ENCODE data around the gene AHI1.

Gene AHI1
- total RNA-seq: 82.2 reads per million, percentile 79 among the genes with 10 or more reads in this experiment

DNA sequence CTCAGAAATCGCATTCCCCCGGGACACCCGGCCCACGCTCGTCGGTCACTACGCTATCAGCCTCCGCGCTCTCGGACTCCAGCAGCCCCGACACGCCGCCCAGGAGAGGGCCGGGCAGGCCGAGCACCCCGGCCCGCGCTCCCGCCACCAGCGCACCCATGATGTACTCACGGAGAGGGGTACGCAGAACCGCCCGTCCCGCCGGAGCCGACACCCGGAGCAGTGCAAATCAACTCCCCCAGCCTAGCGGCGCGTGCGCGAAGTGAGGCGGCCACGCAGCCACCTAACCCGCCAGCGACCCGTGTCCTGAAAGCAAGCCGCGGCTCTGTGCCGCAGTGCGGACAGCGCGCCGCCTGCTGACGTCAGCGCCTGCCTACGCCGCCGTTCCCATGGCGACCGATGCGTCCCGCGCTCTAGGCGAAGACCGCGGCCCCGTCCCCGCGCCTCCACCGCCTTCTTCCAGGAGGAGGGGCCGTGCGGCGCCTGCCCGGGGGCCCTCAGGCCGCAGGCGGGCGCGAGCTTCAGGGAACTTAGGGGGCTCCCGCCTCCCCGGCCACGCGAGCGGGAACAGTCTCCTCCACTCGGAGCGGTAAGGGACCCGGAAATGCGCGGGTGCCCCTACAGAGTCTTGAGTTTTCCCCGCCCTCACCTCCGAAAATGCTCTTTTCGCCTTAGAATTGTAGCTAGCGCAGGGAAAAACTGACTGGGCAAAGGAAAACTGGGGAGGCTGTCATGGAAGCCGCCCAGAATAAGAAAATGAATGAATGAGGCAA lies at the start of gene AHI1:
AHI1 (minus strand) TSS at position 329 of the 773 bp plus-strand sequence. CDS start 5,503 bp downstream, outside the sequence.
- peak; percentile 87 for DNase-seq

- DNase-seq: no peak
These were observed 49.3 kb upstream of the AHI1 start for GRCh38 chr6:135546680-135547418.

- no peak for DNase-seq
These were observed 48.7 kb upstream of the AHI1 start for GRCh38 chr6:135546206-135546605.

DNA sequence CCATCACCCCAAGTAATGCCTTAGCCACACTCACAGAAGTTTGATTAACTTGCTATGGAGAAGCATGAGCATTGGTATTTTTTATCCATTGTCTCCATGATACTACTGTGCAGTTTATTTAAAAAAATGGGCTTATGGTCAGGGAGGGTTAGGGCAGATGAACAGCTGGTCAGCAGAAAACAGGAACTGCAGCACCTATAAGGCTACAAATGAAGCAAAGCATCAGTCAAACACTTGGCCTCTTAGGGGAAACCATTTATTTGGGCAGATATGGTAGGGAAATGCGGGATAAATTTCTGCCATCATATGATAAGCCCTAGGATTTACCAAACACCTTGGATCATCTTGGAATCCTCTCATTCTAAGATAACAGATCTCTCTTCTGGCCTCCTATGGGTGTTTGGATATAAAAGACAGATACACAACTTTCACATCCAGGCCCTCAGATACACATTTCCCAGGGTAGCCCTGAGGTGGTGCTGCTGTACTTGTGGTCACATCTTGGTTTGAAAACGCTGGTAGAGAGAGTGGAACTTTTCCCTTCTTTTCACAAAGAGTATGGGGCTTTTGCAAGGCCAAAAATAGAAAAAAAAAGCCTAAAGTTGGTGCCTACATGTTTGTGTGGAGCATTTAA lies 42.8 kb upstream of the AHI1 start:
- no peak for DNase-seq

DNA sequence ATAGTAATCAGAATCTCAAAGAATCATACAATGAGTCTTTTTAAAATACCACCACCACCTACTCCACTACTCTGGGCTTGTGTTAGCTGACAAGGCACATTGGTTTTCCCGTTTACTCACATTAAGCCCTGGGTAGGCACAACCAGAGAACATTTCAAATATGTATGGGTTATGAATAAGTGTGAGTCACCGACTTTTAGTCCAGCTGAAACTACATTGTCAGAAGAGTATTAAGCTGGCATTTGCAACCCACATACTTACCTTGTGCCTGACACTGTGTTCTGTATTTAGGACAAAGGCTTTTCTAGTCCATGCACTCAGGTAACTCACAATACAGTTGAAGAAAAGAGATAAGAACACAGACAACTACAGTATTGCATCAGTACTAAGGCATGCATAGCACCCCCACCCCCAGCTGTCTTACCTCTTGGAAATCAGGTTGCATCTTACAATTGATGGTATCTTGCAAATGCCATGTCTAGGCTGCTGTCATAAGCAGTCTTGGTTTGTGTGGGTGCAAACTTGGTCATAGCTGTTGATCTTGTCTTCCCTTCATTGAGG lies 40.3 kb upstream of the AHI1 start:
- DNase-seq: no peak

- no peak for DNase-seq
These were observed 38.5 kb upstream of the AHI1 start for GRCh38 chr6:135535989-135536414.

DNA sequence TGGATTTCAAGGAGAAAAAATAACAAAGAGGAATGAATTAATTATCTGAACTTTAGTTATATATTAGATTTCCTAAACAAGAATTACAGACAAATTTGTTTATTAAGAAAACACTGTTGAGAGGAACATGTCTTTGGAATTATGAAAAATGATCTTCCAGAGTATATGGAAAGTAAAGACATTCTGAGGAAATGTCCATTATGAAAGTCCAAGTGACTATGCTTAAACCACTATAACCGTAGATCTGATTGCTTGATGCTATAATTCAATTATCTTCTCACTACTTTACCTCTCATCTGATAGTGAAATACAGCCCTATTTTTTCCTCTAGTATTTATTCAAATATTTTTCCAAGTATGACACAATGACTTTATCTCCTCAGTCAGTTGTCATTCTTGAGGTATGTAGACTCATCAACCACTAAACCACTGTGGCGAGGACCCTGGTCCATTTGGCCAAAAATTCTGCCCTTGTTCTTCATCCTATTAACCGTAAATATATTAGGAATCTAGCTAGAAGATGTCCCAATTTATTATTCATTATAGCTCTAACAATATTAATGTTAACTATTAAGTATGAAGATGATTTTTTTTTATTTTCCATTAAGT lies 37.3 kb upstream of the AHI1 start:
- DNase-seq: no peak

- no peak for DNase-seq
These were observed 35.0 kb upstream of the AHI1 start for GRCh38 chr6:135532559-135532958.

GRCh38 chr6:135531954-135532490 lies 34.5 kb upstream of the AHI1 start:
- no peak for DNase-seq

- DNase-seq: no peak
These were observed 32.6 kb upstream of the AHI1 start for GRCh38 chr6:135530113-135530512.

- DNase-seq: no peak
These were observed 30.4 kb upstream of the AHI1 start for GRCh38 chr6:135527960-135528249.

DNA sequence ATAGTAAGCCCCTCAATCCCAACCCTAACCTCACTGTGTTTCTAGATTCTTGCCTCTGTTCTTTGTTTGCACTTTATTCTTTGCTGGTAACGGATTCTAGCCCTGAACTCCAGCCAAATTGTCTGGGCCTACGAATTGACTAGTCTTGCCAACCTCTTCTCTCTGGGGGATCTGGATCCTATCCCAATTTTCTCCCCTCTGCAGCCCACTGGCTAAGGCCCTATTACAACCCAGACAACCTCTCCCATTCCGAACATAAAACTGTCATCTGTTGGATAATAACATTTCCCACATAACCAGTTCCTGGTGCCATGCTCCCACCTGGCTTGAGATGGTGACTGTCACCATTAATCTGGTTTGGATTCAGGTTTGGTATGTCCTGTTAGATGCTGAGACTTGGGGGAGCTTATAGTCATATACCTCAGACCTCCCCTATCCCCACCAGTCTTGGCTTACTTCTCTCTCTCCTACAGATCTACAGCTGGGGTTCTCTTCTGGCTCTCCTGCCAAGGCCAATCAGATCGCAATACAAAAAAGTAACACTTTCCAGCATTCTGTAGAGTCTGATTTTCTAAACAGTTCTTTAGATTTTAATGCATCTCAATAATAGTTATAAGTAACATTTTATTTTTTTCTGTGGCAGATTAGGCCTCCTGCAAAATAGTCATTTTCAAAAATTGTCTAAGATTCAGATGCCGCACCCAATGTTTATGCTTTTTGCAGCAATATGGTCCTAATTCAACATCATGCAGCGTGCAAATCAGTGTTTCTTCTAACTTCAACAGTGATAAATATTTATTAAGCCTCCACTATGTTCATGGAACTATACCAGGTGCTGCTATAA lies 29.8 kb upstream of the AHI1 start:
- no peak for DNase-seq

- no peak for DNase-seq
These were observed 28.1 kb upstream of the AHI1 start for GRCh38 chr6:135525594-135525993.

- no peak for DNase-seq
These were observed 25.6 kb upstream of the AHI1 start for GRCh38 chr6:135522965-135523692.

DNA sequence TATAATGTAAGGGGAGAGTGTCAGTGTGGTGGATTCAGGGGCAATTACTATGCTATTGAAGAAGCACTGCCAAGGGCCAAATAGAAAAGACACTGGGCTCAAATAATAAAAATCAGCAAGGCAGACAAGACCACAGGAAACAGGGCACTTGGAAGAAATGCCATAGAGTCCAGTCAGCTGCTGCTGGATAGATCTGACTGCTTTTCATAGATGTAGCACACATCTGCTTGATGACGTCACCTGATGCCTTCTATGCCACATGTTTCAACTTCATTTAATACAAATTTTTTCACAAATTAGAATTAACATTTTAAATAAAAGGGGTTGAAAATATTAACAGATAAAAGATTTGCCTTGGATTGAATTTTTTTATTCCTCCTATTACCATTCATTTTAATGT lies 23.9 kb upstream of the AHI1 start:
- no peak for DNase-seq

DNA sequence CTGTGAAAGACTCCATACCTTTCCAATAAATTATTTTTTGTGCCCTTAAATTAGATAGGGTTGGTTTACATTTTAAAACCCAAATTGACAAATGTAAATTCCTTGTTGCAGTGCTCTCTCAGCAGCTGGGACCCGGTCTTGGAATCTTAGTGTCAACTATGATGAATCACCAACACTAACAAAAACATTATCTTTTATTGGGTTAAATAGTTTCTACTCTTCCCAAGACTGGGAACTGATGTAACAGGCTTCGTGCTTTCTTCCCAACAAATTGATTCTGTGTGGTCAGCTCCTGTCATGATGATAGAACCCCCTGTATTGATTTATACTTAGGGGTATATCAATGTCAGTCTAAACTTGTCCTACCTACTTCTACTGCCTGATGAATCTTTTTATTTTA lies 23.2 kb upstream of the AHI1 start:
- DNase-seq: no peak

GRCh38 chr6:135519348-135519747 lies 21.8 kb upstream of the AHI1 start:
- no peak for DNase-seq

DNA sequence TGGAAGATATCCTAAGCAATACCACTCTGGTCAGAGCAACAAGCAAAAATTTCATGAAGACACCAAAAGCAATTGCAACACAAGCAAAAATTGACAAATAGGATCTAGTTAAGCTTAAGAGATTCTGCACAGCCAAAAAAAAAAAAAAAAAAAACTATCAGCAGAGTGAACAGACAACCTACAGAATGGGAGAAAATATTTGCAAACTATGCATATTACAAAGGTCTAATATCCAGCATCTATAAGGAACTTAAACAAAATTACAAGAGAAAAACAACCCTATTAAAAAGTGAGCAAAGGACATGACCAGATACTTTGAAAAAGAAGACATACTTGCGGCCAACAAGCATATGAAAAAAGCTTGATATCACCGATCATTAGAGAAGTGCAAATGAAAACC lies 20.0 kb upstream of the AHI1 start:
- no peak for DNase-seq

DNA sequence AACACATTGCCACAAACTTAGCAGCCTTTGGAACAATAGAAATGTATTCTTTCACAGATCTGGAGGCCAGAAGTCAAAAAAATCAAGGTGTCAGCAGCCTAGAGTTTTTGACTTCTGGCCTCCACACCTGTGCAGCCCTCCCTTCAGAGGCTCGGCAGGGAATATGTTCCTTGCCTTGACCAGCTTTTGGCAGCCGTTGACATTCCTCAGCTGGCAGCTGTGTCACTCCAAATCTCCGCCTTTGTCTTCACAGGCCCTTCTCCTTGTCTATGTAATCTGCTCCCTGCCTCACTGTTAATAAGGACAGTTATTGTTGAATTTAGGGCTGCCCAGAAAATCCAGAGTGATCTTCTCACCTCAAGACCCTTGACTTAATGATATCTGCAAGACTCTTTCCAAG lies 17.2 kb upstream of the AHI1 start:
- no peak for DNase-seq

- DNase-seq: peak; percentile 9
These were observed 8.9 kb upstream of the AHI1 start for GRCh38 chr6:135506270-135506997.

All from effector CD4-positive, alpha-beta T cell (primary cell).